ENCODE results near the gene UGT1A7. TPM values are rescaled to one million over a fixed set of nuclear protein-coding genes. Genes with fewer than 3 reads are reported as not detected.

UGT1A7 gene
- polyA plus RNA-seq, 1 donor from 2014 or later: not detected

GRCh38 chr2:233791151-233791882, 109.6 kb downstream of the UGT1A7 start:
- Histone ChIP-seq H3K4me3 (ENCODE audit: low read length) (no peak overlapping the region), H3K4me2 (ENCODE audit: low read length) (no peak overlapping the region), H3K36me3 (ENCODE audit: insufficient read depth, low read length) (no peaks in the 10 kb centered on the region), H3K9me2 (ENCODE audit: insufficient read depth, low read length) (no peaks in the 10 kb centered on the region), H3K79me2 (replicated peaks; ENCODE audit: insufficient read depth, low read length) (no peaks in the 10 kb centered on the region), H3K9me3 (ENCODE audit: low read length) (no peaks in the 10 kb centered on the region), H2AFZ (ENCODE audit: low read depth, low read length) (no peak overlapping the region), H3K9ac (ENCODE audit: low read length) (no peak overlapping the region), H3K27ac (ENCODE audit: low read length) (no peak overlapping the region), H4K20me1 (ENCODE audit: insufficient read depth) (no peaks in the 10 kb centered on the region), H3F3A (ENCODE audit: insufficient read depth, low read length, poor library complexity, severe bottlenecking) (no peaks in the 10 kb centered on the region), H3K27me3 (ENCODE audit: insufficient read depth, low read depth, low read length) (no peaks in the 10 kb centered on the region)
- TF ChIP-seq MXI1 (conservative IDR thresholded peaks at IDR 0.05; ENCODE audit: poor library complexity, severe bottlenecking) (no peak), EZH2 (IDR thresholded peaks at IDR 0.05; ENCODE audit: borderline replicate concordance, insufficient read depth, low read length, poor library complexity, severe bottlenecking) (no peak), POLR2AphosphoS5 (IDR thresholded peaks at IDR 0.05) (no peak), CTCF (IDR thresholded peaks at IDR 0.05; ENCODE audit: poor library complexity, severe bottlenecking) (no peak), RAD21 (conservative IDR thresholded peaks at IDR 0.05) (no peak), SMC3 (conservative IDR thresholded peaks at IDR 0.05; ENCODE audit: poor library complexity) (no peak)

- Histone ChIP-seq H2AFZ (ENCODE audit: low read depth, low read length) (no peak overlapping the region), H3K4me2 (ENCODE audit: low read length) (no peak overlapping the region), H3K36me3 (ENCODE audit: insufficient read depth, low read length) (no peaks in the 10 kb centered on the region), H3K9me2 (ENCODE audit: insufficient read depth, low read length) (no peaks in the 10 kb centered on the region), H4K20me1 (ENCODE audit: insufficient read depth) (no peaks in the 10 kb centered on the region), H3F3A (ENCODE audit: insufficient read depth, low read length, poor library complexity, severe bottlenecking) (no peaks in the 10 kb centered on the region), H3K27ac (ENCODE audit: low read length) (no peak overlapping the region), H3K27me3 (ENCODE audit: insufficient read depth, low read depth, low read length) (no peaks in the 10 kb centered on the region), H3K4me3 (ENCODE audit: low read length) (no peak overlapping the region), H3K9me3 (ENCODE audit: low read length) (no peaks in the 10 kb centered on the region), H3K79me2 (replicated peaks; ENCODE audit: insufficient read depth, low read length) (no peaks in the 10 kb centered on the region), H3K9ac (ENCODE audit: low read length) (no peak overlapping the region)
- TF ChIP-seq TAF1 (IDR thresholded peaks at IDR 0.05; ENCODE audit: low read depth) (no peak), CTCF (IDR thresholded peaks at IDR 0.05; ENCODE audit: poor library complexity, severe bottlenecking) (no peak)
These were observed 110.2 kb downstream of the UGT1A7 start for GRCh38 chr2:233791883-233792329.

GRCh38 chr2:233792720-233793119, 111.0 kb downstream of the UGT1A7 start:
- Histone ChIP-seq H3K4me3 (ENCODE audit: low read length) (no peak overlapping the region), H3K4me2 (ENCODE audit: low read length) (no peak overlapping the region), H3K27ac (ENCODE audit: low read length) (no peak overlapping the region), H3K36me3 (ENCODE audit: insufficient read depth, low read length) (no peaks in the 10 kb centered on the region), H3K9ac (ENCODE audit: low read length) (no peak overlapping the region), H3F3A (ENCODE audit: insufficient read depth, low read length, poor library complexity, severe bottlenecking) (no peaks in the 10 kb centered on the region), H3K9me3 (ENCODE audit: low read length) (no peaks in the 10 kb centered on the region), H3K27me3 (ENCODE audit: insufficient read depth, low read depth, low read length) (no peaks in the 10 kb centered on the region), H2AFZ (ENCODE audit: low read depth, low read length) (no peak overlapping the region), H4K20me1 (ENCODE audit: insufficient read depth) (no peaks in the 10 kb centered on the region), H3K79me2 (replicated peaks; ENCODE audit: insufficient read depth, low read length) (no peaks in the 10 kb centered on the region), H3K9me2 (ENCODE audit: insufficient read depth, low read length) (no peaks in the 10 kb centered on the region)
- TF ChIP-seq POLR2AphosphoS5 (IDR thresholded peaks at IDR 0.05): no peak
- no peak for TF ChIP-seq SMC3 (conservative IDR thresholded peaks at IDR 0.05; ENCODE audit: poor library complexity)
- TF ChIP-seq RAD21 (conservative IDR thresholded peaks at IDR 0.05): no peak
- TF ChIP-seq TAF1 (IDR thresholded peaks at IDR 0.05; ENCODE audit: low read depth): no peak
- TF ChIP-seq EP300 (conservative IDR thresholded peaks at IDR 0.05; ENCODE audit: poor library complexity, severe bottlenecking): no peak
- no peak for TF ChIP-seq REST (IDR thresholded peaks at IDR 0.05; ENCODE audit: borderline replicate concordance)
- TF ChIP-seq MXI1 (conservative IDR thresholded peaks at IDR 0.05; ENCODE audit: poor library complexity, severe bottlenecking): no peak
- TF ChIP-seq CTCF (IDR thresholded peaks at IDR 0.05; ENCODE audit: poor library complexity, severe bottlenecking): no peak
- TF ChIP-seq EZH2 (IDR thresholded peaks at IDR 0.05; ENCODE audit: borderline replicate concordance, insufficient read depth, low read length, poor library complexity, severe bottlenecking): no peak
